ENCODE measurements around the gene HAAO. TPM values are rescaled to one million over a fixed set of nuclear protein-coding genes. Genes with fewer than 3 reads are reported as not detected.
A peak's percentile ranks its signal among the peaks of the same experiment; 100 is the strongest.

The HAAO gene
- total RNA-seq, 2 experiments from 2014 or later: not detected

GRCh38 chr2:42830922-42831574 is 38.7 kb upstream of the HAAO start:
- ATAC-seq (ENCODE audit: poor library complexity) (no peak), DNase-seq (no peak)
- ChIA-PET POLR2A (no interaction called here), CTCF (no interaction called here)
- no peak for TF ChIP-seq CTCF (IDR thresholded peaks at IDR 0.05)
- H3K9me3 ChIP-seq (ENCODE audit: control insufficient read depth in 1 of 2, insufficient read depth in 1 of 2, low read length in 2 of 2): no peaks in the 10 kb centered on the region
- no peaks in the 10 kb centered on the region for H3K27me3 ChIP-seq (ENCODE audit: control insufficient read depth in 1 of 2, insufficient read depth in 2 of 2, low read length in 2 of 2)
- Mint-ChIP-seq H3K36me3 (ENCODE audit: low read depth) (no peaks in the 10 kb centered on the region), H3K4me3 (no peak overlapping the region), H3K4me1 (ENCODE audit: low read depth) (peaks cover 18% of the 10 kb centered on the region), H3K27ac (no peak overlapping the region), H3K27me3 (peaks cover 6% of the 10 kb centered on the region), H3K9me3 (no peaks in the 10 kb centered on the region)
- intact Hi-C loops (cut with DNase I, micrococcal nuclease): no loop called here
- H3K27ac ChIP-seq (ENCODE audit: low read depth in 1 of 2, low read length in 2 of 2): no peak overlapping the region
- peaks cover 19% of the 10 kb centered on the region for H3K4me1 ChIP-seq (ENCODE audit: insufficient read depth, low read length)
- H3K36me3 ChIP-seq (ENCODE audit: insufficient read depth, low read length): no peaks in the 10 kb centered on the region
- H3K4me3 ChIP-seq (ENCODE audit: low read length): no peak overlapping the region

GRCh38 chr2:42829671-42830440 is 37.5 kb upstream of the HAAO start:
- Histone ChIP-seq H3K36me3 (ENCODE audit: insufficient read depth, low read length) (no peaks in the 10 kb centered on the region), H3K9me3 (ENCODE audit: control insufficient read depth in 1 of 2, insufficient read depth in 1 of 2, low read length in 2 of 2) (no peaks in the 10 kb centered on the region), H3K4me1 (ENCODE audit: insufficient read depth, low read length) (peaks cover 19% of the 10 kb centered on the region), H3K27ac (ENCODE audit: low read depth in 1 of 2, low read length in 2 of 2) (no peak overlapping the region), H3K4me3 (ENCODE audit: low read length) (no peak overlapping the region), H3K27me3 (ENCODE audit: control insufficient read depth in 1 of 2, insufficient read depth in 2 of 2, low read length in 2 of 2) (no peaks in the 10 kb centered on the region)
- Mint-ChIP-seq H3K4me1 (ENCODE audit: low read depth) (peaks cover 18% of the 10 kb centered on the region), H3K9me3 (no peaks in the 10 kb centered on the region), H3K27ac (no peak overlapping the region), H3K27me3 (peaks cover 6% of the 10 kb centered on the region), H3K4me3 (no peak overlapping the region), H3K36me3 (ENCODE audit: low read depth) (no peaks in the 10 kb centered on the region)
- ChIA-PET CTCF (no interaction called here), POLR2A (interaction anchor here (0.7 to 2.4 kb wide), 2 partner anchors 19 to 756 kb away, joined by 3 to 10 read pairs; no protein-coding TSS in a partner anchor)
- DNase-seq (no peak), ATAC-seq (ENCODE audit: poor library complexity) (no peak)
- intact Hi-C loops (cut with DNase I, micrococcal nuclease): loop anchor here (1.0 to 10.0 kb wide), 7 partner anchors 117 to 779 kb away; no protein-coding TSS in a partner anchor
- no peak for TF ChIP-seq CTCF (IDR thresholded peaks at IDR 0.05)

- Mint-ChIP-seq H3K9me3 (no peaks in the 10 kb centered on the region), H3K4me1 (ENCODE audit: low read depth) (peaks cover 18% of the 10 kb centered on the region), H3K27ac (no peak overlapping the region), H3K4me3 (no peak overlapping the region), H3K27me3 (peaks cover 6% of the 10 kb centered on the region), H3K36me3 (ENCODE audit: low read depth) (no peaks in the 10 kb centered on the region)
- no peak overlapping the region for H3K27ac ChIP-seq (ENCODE audit: low read depth in 1 of 2, low read length in 2 of 2)
- no peaks in the 10 kb centered on the region for H3K9me3 ChIP-seq (ENCODE audit: control insufficient read depth in 1 of 2, insufficient read depth in 1 of 2, low read length in 2 of 2)
- H3K4me3 ChIP-seq (ENCODE audit: low read length): no peak overlapping the region
- ChIA-PET POLR2A (interaction anchor here (2.4 kb wide), 1 partner anchor 18 kb away, joined by 10 read pairs; no protein-coding TSS in a partner anchor), CTCF (interaction anchor here (0.8 to 1.9 kb wide), 8 partner anchors 16 to 748 kb away, joined by 3 to 7 read pairs (median 4); no protein-coding TSS in a partner anchor)
- peak; percentile 83 for TF ChIP-seq CTCF (IDR thresholded peaks at IDR 0.05)
- peaks cover 19% of the 10 kb centered on the region for H3K4me1 ChIP-seq (ENCODE audit: insufficient read depth, low read length)
- intact Hi-C loops (cut with DNase I, micrococcal nuclease): loop anchor here (1.0 to 10.0 kb wide), 8 partner anchors 119 to 780 kb away; no protein-coding TSS in a partner anchor
- H3K27me3 ChIP-seq (ENCODE audit: control insufficient read depth in 1 of 2, insufficient read depth in 2 of 2, low read length in 2 of 2): no peaks in the 10 kb centered on the region
- no peaks in the 10 kb centered on the region for H3K36me3 ChIP-seq (ENCODE audit: insufficient read depth, low read length)
- ATAC-seq (ENCODE audit: poor library complexity): peak; percentile 93
- peak; percentile 51 to 86 (median 60) for DNase-seq
Measured at GRCh38 chr2:42828487-42829425, 36.4 kb upstream of the HAAO start.

Measured in CD4-positive, alpha-beta T cell (primary cell).